ENCODE data around the gene KNSTRN. TPM values are rescaled to one million over a fixed set of nuclear protein-coding genes. Genes with fewer than 3 reads are reported as not detected.

Gene KNSTRN
- total RNA-seq, 1 donor from 2014 or later: 27.3 TPM

DNA sequence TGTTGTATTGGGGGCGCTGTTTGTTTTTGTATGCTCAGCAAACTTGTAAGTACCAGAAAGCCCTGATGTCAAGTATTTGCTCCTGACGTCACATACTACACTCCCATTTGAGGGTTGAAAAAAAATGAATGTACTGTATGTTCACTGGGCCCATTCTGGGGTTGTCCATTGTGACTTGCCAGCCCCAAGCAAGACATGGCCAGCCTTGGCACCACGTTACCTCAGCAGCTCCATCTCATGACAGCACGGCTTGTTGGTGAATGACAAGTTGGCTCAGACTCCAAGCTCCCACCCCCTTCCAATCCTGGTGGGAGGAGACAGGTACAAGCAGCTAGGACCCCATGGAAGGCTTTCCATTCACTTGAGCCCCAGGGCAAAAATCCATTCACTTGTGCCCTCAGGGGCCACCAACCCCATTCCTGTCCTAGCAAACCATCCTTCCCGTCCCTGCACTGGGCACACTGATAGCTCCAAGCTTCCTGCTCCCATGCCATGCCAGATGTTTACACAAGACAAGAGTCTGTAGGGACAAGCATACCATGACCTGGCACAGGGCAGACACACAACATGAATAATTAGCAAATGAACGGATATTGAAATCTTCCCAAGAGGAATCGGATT, 30.1 kb upstream of the KNSTRN start:
- no peak overlapping the region for H3K4me3 Mint-ChIP-seq (ENCODE audit: unreplicated experiment)
- no peak overlapping the region for H3K27ac Mint-ChIP-seq (ENCODE audit: unreplicated experiment)
- H3K27me3 Mint-ChIP-seq (ENCODE audit: unreplicated experiment): no peaks in the 10 kb centered on the region
- H3K4me1 Mint-ChIP-seq (ENCODE audit: unreplicated experiment): peaks cover 28% of the 10 kb centered on the region
- H3K36me3 Mint-ChIP-seq (ENCODE audit: unreplicated experiment): no peaks in the 10 kb centered on the region
- H3K9me3 Mint-ChIP-seq (ENCODE audit: unreplicated experiment): no peaks in the 10 kb centered on the region
- no peak for DNase-seq (ENCODE audit: extremely low spot score, unreplicated experiment)
- no peak for TF ChIP-seq CTCF (IDR thresholded peaks at IDR 0.05)

- no peak for DNase-seq (ENCODE audit: extremely low spot score, unreplicated experiment)
- H3K27me3 Mint-ChIP-seq (ENCODE audit: unreplicated experiment): no peaks in the 10 kb centered on the region
- no peak for TF ChIP-seq CTCF (IDR thresholded peaks at IDR 0.05)
- H3K4me1 Mint-ChIP-seq (ENCODE audit: unreplicated experiment): peaks cover 33% of the 10 kb centered on the region
- H3K9me3 Mint-ChIP-seq (ENCODE audit: unreplicated experiment): no peaks in the 10 kb centered on the region
- H3K27ac Mint-ChIP-seq (ENCODE audit: unreplicated experiment): peak overlapping the region; percentile 23
- no peaks in the 10 kb centered on the region for H3K36me3 Mint-ChIP-seq (ENCODE audit: unreplicated experiment)
- H3K4me3 Mint-ChIP-seq (ENCODE audit: unreplicated experiment): no peak overlapping the region
These were observed 28.8 kb upstream of the KNSTRN start for GRCh38 chr15:40353697-40354096.

GRCh38 chr15:40354408-40355171, 27.9 kb upstream of the KNSTRN start:
- Mint-ChIP-seq H3K27me3 (ENCODE audit: unreplicated experiment) (no peaks in the 10 kb centered on the region), H3K36me3 (ENCODE audit: unreplicated experiment) (no peaks in the 10 kb centered on the region), H3K4me1 (ENCODE audit: unreplicated experiment) (peaks cover 34% of the 10 kb centered on the region), H3K9me3 (ENCODE audit: unreplicated experiment) (no peaks in the 10 kb centered on the region), H3K4me3 (ENCODE audit: unreplicated experiment) (no peak overlapping the region), H3K27ac (ENCODE audit: unreplicated experiment) (peak overlapping the region; percentile 55)
- no peak for DNase-seq (ENCODE audit: extremely low spot score, unreplicated experiment)
- peak; percentile 62 for TF ChIP-seq CTCF (IDR thresholded peaks at IDR 0.05)

DNA sequence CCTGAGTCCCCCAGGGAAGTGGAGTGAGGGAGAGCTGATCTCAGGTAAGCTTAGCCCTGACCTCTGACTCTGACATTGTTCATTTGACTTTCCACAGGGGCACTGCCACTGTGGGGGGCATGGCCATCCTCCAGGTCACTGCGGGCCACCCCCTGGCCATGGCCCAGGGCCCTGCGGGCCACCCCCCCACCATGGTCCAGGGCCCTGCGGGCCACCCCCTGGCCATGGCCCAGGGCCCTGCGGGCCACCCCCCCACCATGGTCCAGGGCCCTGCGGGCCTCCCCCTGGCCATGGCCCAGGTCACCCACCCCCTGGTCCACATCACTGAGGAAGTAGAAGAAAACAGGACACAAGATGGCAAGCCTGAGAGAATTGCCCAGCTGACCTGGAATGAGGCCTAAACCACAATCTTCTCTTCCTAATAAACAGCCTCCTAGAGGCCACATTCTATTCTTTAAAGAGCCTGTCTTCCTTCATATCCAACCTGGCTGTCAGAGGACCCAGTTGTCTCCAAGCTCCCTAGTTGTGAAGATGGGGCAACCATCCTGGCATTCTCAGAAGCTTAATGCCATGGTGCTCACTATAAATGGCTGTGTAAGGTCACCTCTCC, 26.4 kb upstream of the KNSTRN start:
- peaks cover 6% of the 10 kb centered on the region for H3K27me3 Mint-ChIP-seq (ENCODE audit: unreplicated experiment)
- H3K4me3 Mint-ChIP-seq (ENCODE audit: unreplicated experiment): no peak overlapping the region
- H3K4me1 Mint-ChIP-seq (ENCODE audit: unreplicated experiment): peaks cover 34% of the 10 kb centered on the region
- H3K36me3 Mint-ChIP-seq (ENCODE audit: unreplicated experiment): no peaks in the 10 kb centered on the region
- TF ChIP-seq CTCF (IDR thresholded peaks at IDR 0.05): no peak
- no peak overlapping the region for H3K27ac Mint-ChIP-seq (ENCODE audit: unreplicated experiment)
- no peak for DNase-seq (ENCODE audit: extremely low spot score, unreplicated experiment)
- no peaks in the 10 kb centered on the region for H3K9me3 Mint-ChIP-seq (ENCODE audit: unreplicated experiment)

DNA sequence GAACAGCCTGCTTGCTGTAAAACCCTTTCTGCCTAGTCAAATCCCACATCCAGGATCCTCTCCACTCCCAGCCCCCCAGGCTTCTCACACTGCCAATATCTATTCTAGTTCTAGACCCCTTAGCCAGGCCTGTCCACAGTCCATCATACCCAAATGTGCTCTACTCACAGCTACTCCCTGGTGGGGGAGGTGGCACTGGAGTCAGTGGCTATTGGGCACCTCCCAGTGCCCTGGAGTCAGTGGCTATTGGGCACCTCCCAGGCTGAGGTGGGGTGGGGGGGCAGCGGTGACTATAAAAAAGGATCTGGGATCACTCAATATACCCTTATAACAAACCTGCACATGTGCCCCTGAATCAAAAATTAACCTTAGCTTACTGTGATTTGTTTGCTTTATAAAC, 25.3 kb upstream of the KNSTRN start:
- Mint-ChIP-seq H3K27ac (ENCODE audit: unreplicated experiment) (no peak overlapping the region), H3K4me3 (ENCODE audit: unreplicated experiment) (peak overlapping the region; percentile 69), H3K36me3 (ENCODE audit: unreplicated experiment) (no peaks in the 10 kb centered on the region), H3K27me3 (ENCODE audit: unreplicated experiment) (peaks cover 6% of the 10 kb centered on the region), H3K9me3 (ENCODE audit: unreplicated experiment) (no peaks in the 10 kb centered on the region), H3K4me1 (ENCODE audit: unreplicated experiment) (peaks cover 34% of the 10 kb centered on the region)
- TF ChIP-seq CTCF (IDR thresholded peaks at IDR 0.05): no peak
- DNase-seq (ENCODE audit: extremely low spot score, unreplicated experiment): no peak
